CD4-positive, alpha-beta T cell (primary cell): ENCODE results near the gene SKIC3. TPM values are rescaled to one million over a fixed set of nuclear protein-coding genes. Genes with fewer than 3 reads are reported as not detected.

ENCODE experiments used
- ATAC-seq: fragments of 200-7000 bp; cut with Tn5 transposase; one replicate; pipeline ENCODE4 v1.10.0; 2022; ENCODE audit warnings: mild to moderate bottlenecking; ENCODE audit not compliant: poor library complexity
- CTCF ChIA-PET: fragments of 350-600 bp; sonication (Branson Sonifier 250); formaldehyde crosslinking; loops from one replicate; lab custom pipeline; 2021; ENCODE audit warnings: antibody characterized with exemption, inconsistent platforms; lab: Charles Lee
- POLR2A ChIA-PET: fragments of 350-600 bp; sonication (Branson Sonifier 250); formaldehyde crosslinking; loops from one replicate; lab custom pipeline; 2021; ENCODE audit warnings: antibody characterized with exemption, inconsistent platforms; lab: Charles Lee
- DNase-seq, 14 experiments: peaks; one replicate each; pipeline ENCODE4 v3.0.0-alpha.2; 2013 to 2020; ENCODE audit warnings: mixed read lengths in 2 of 14
- H3K27ac ChIP-seq, 2 donors: one replicate each; pipeline versions ENCODE4 v1.5.1 to v1.7.0; 2013; ENCODE audit warnings: low read length in 2 of 2, low read depth in 1 of 2, mild to moderate bottlenecking in 1 of 2
- H3K27me3 ChIP-seq, 2 experiments: 1 replicate in 1 of 2; 2 replicates in 1 of 2; pipeline versions ENCODE4 v1.6.1 to v1.7.0; 2013; ENCODE audit warnings: low read length in 2 of 2, control low read depth in 1 of 2, mild to moderate bottlenecking in 1 of 2, moderate library complexity in 1 of 2; ENCODE audit not compliant: insufficient read depth in 2 of 2, control insufficient read depth in 1 of 2
- H3K36me3 ChIP-seq: one replicate; pipeline ENCODE4 v1.6.1; 2013; ENCODE audit warnings: low read length, control low read depth; ENCODE audit not compliant: insufficient read depth
- H3K4me1 ChIP-seq: one replicate; pipeline ENCODE4 v1.6.1; 2013; ENCODE audit warnings: low read length, control low read depth; ENCODE audit not compliant: insufficient read depth
- H3K4me3 ChIP-seq: one replicate; pipeline ENCODE4 v1.5.1; 2013; ENCODE audit warnings: mild to moderate bottlenecking, low read length, moderate library complexity
- H3K9me3 ChIP-seq, 2 experiments: 1 replicate in 1 of 2; 2 replicates in 1 of 2; pipeline versions ENCODE4 v1.6.1 to v1.7.0; 2013; ENCODE audit warnings: low read length in 2 of 2, mild to moderate bottlenecking in 2 of 2, control low read depth in 1 of 2, moderate library complexity in 1 of 2; ENCODE audit not compliant: control insufficient read depth in 1 of 2, insufficient read depth in 1 of 2
- H3K27ac Mint-ChIP-seq: one replicate; pipeline ENCODE4 v1.8.0; 2020; ENCODE audit warnings: mixed read lengths
- H3K27me3 Mint-ChIP-seq: one replicate; pipeline ENCODE4 v1.8.0; 2021; ENCODE audit warnings: mixed read lengths
- H3K36me3 Mint-ChIP-seq: one replicate; pipeline ENCODE4 v1.8.0; 2021; ENCODE audit warnings: low read depth, mixed read lengths
- H3K4me1 Mint-ChIP-seq: one replicate; pipeline ENCODE4 v1.8.0; 2021; ENCODE audit warnings: low read depth, mixed read lengths
- H3K4me3 Mint-ChIP-seq: one replicate; pipeline ENCODE4 v1.8.0; 2020; ENCODE audit warnings: mild to moderate bottlenecking, mixed read lengths
- H3K9me3 Mint-ChIP-seq: one replicate; pipeline ENCODE4 v1.8.0; 2020; ENCODE audit warnings: mixed read lengths
- intact Hi-C, 2 experiments: fragments of 100-400 bp; cut with DNase I in 1 of 2; cut with micrococcal nuclease in 1 of 2; formaldehyde crosslinking; loops; one replicate each; pipeline versions ENCODE4 v1.15.1 to v1.9.0; 2023 to 2025; cut with DNase I, micrococcal nuclease
- polyA plus RNA-seq, 2 donors: library from polyadenylated mRNA; unstranded; fragments of 120-200 nt; gene quantifications; one replicate each; pipeline ENCODE4 v1.2.1, GENCODE V29; 2013
- total RNA-seq, 174 experiments: library from RNA in 2 of 174; stranded (reverse) in 2 of 174; gene quantifications; one replicate each; pipeline ENCODE4 v1.2.3 and lab custom pipeline; 2021 to 2026
- TF ChIP-seq, protein P1 (sequence below): fragments of 200-600 bp; IDR thresholded peaks from one replicate; pipeline ENCODE4 v1.8.0; 2022; ENCODE audit warnings: antibody characterized with exemption, mild to moderate bottlenecking

SKIC3 gene
- total RNA-seq: 10 to 100 TPM; 63.8 to 65.2 TPM
- polyA plus RNA-seq (2013, experiment 1 of 2): 58.5 TPM
- polyA plus RNA-seq (2013, experiment 2 of 2): 59.4 TPM
- total RNA-seq (lab: John Stamatoyannopoulos, UW): 76.0 to 323 (median 191) reads per million in 172 experiments

DNA sequence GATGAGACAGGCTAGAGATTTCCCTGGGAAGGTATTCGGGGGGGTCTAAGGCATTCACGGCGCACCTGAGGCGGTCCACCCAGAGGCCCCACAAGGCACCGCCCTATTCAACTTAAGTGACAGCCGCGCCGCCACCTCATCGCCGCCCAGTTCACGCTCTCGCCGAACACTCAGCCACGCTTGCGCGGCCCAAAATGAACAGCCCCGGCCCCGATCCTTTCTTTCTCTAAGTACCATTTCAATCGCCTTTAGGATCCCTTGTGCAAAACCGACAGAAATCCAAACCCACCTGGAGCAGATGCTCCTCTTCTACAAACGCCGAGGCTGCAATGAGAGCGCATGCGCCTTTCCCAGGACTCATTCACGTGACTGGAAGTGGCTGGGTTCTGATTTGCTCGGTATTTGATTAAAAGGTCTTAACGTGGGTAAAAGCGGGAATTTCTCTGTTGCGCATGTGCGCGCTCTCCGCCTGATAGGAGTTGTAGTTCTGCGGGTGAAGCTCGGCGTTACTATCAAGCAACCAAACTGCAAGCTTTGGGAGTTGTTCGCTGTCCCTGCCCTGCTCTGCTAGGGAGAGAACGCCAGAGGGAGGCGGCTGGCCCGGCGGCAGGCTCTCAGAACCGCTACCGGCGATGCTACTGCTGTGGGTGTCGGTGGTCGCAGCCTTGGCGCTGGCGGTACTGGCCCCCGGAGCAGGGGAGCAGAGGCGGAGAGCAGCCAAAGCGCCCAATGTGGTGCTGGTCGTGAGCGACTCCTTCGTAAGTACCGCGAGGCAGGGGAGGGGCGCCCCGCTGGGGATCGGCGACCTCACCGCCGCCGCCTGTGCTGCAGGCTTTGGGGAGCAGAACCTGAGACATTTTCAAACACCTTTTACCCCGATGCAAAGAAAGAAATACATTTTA is at the start of gene SKIC3, which contains the start of gene ARSK:
Gene SKIC3 (minus strand): TSS at position 331 of the 902 bp plus-strand sequence. CDS start 7,827 bp downstream, outside the sequence.
Gene ARSK (plus strand): TSS at position 455 of the 902 bp plus-strand sequence. CDS start 178 bp downstream, at position 633.
- TF ChIP-seq, protein P1, sequence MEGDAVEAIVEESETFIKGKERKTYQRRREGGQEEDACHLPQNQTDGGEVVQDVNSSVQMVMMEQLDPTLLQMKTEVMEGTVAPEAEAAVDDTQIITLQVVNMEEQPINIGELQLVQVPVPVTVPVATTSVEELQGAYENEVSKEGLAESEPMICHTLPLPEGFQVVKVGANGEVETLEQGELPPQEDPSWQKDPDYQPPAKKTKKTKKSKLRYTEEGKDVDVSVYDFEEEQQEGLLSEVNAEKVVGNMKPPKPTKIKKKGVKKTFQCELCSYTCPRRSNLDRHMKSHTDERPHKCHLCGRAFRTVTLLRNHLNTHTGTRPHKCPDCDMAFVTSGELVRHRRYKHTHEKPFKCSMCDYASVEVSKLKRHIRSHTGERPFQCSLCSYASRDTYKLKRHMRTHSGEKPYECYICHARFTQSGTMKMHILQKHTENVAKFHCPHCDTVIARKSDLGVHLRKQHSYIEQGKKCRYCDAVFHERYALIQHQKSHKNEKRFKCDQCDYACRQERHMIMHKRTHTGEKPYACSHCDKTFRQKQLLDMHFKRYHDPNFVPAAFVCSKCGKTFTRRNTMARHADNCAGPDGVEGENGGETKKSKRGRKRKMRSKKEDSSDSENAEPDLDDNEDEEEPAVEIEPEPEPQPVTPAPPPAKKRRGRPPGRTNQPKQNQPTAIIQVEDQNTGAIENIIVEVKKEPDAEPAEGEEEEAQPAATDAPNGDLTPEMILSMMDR: peak; percentile 26
- peak; percentile 85 for ATAC-seq
- no peaks in the 10 kb centered on the region for H3K27me3 ChIP-seq
- Mint-ChIP-seq H3K4me3 (peak within 1 kb of the TSS; percentile 98), H3K9me3 (no peaks in the 10 kb centered on the region), H3K4me1 (peaks cover 59% of the 10 kb centered on the region), H3K36me3 (peaks cover 41% of the 10 kb centered on the region), H3K27ac (peak within 1 kb of the TSS; percentile 91), H3K27me3 (no peaks in the 10 kb centered on the region)
- H3K4me3 ChIP-seq: peak within 1 kb of the TSS; percentile 78
- ChIA-PET POLR2A (interaction anchor here (0.6 to 1.6 kb wide), 16 partner anchors 9 to 1629 kb away, joined by 3 to 40 read pairs (median 4); partner anchors contain the start of genes ERAP1, RFESD and RIOK2), CTCF (interaction anchor here (0.7 to 1.6 kb wide), 2 partner anchors 68 to 92 kb away, joined by 3 to 4 read pairs; partner anchors contain the start of gene RFESD)
- peaks cover 13% of the 10 kb centered on the region for H3K36me3 ChIP-seq
- H3K27ac ChIP-seq: peak within 1 kb of the TSS; percentile 69 to 78
- DNase-seq: peak; percentile 83 to 98 (median 87)
- no peaks in the 10 kb centered on the region for H3K9me3 ChIP-seq
- intact Hi-C loops: loop anchor here (1.0 to 10.0 kb wide), 8 partner anchors 66 to 1630 kb away; partner anchors contain the start of genes CAST (in 1 of the 2), ELL2 (in 1 of the 2), GPR150 (in 1 of the 2) and RFESD (in 1 of the 2)
- H3K4me1 ChIP-seq: peaks cover 19% of the 10 kb centered on the region

DNA sequence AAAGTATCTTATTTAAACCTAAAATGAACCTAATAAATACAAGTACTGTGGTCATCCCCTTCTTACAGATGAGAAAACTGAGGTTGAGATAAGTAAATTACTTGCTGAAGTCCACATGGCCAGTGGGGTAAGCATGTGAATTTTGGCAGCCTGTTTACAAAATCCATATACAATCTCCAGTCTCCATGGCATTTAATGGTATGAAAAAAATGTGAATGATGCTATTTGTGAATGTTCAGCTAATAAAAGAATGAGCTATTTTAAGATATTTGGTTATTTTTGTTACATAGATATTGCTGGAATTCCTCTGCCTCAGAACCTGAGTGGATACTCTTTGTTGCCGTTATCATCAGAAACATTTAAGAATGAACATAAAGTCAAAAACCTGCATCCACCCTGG is 45.8 kb upstream of the SKIC3 start:
- Histone ChIP-seq H3K4me1 (no peaks in the 10 kb centered on the region), H3K4me3 (no peak overlapping the region), H3K9me3 (no peaks in the 10 kb centered on the region), H3K27ac (no peak overlapping the region), H3K27me3 (no peaks in the 10 kb centered on the region), H3K36me3 (peaks cover 4% of the 10 kb centered on the region)
- Mint-ChIP-seq H3K27ac (no peak overlapping the region), H3K36me3 (peaks cover 38% of the 10 kb centered on the region), H3K4me3 (no peak overlapping the region), H3K9me3 (no peaks in the 10 kb centered on the region), H3K27me3 (no peaks in the 10 kb centered on the region), H3K4me1 (no peaks in the 10 kb centered on the region)
- CTCF ChIA-PET: no interaction called here
- DNase-seq (no peak), ATAC-seq (no peak)
- intact Hi-C loops: no loop called here
- POLR2A ChIA-PET: no interaction called here
- TF ChIP-seq, protein P1: no peak

DNA sequence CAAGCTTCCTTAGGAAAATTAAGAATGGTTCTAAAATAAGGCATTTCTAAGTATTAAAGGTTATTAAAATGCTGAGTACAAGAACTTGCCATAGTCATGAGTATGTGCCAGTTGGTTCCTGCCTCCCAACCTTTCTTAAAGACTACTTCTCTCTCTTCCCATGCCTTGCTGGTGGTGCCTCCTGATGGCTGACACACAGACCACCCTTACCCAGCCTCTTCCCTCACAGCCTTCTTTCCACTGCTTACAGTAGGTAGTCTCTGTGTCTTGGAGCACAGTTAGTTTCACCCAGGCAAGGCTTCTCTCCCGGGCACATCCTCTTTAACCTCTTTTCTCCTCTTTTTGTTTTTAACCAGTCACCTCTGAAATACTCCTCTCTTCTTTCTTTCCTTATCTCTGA is 44.5 kb upstream of the SKIC3 start:
- peaks cover 46% of the 10 kb centered on the region for H3K36me3 Mint-ChIP-seq

More for the DNA sequence above, 44.5 kb upstream of the SKIC3 start:
- ChIA-PET POLR2A (no interaction called here), CTCF (interaction anchor here (1.0 kb wide), 1 partner anchor 38 kb away, joined by 3 read pairs; no protein-coding TSS in a partner anchor)
- no peaks in the 10 kb centered on the region for H3K4me1 ChIP-seq
- H3K9me3 ChIP-seq: no peaks in the 10 kb centered on the region
- no peaks in the 10 kb centered on the region for H3K27me3 ChIP-seq
- Mint-ChIP-seq H3K27me3 (no peaks in the 10 kb centered on the region), H3K4me1 (no peaks in the 10 kb centered on the region), H3K4me3 (no peak overlapping the region), H3K27ac (no peak overlapping the region), H3K9me3 (no peaks in the 10 kb centered on the region)
- ATAC-seq (no peak), DNase-seq (no peak)
- intact Hi-C loops: no loop called here
- H3K36me3 ChIP-seq: peaks cover 4% of the 10 kb centered on the region
- no peak overlapping the region for H3K4me3 ChIP-seq
- TF ChIP-seq, protein P1: no peak
- no peak overlapping the region for H3K27ac ChIP-seq
